A549 (cell line): Measurements from ENCODE around the gene AKR1C1.

Experiments
- CTCF ChIP-seq: fragments of >200 bp; sonication (Bioruptor Twin); formaldehyde crosslinking; IDR thresholded peaks from 3 replicates; pipeline ENCODE4 v1.5.1; 2016
- PBX3 ChIP-seq: IDR thresholded peaks from 2 replicates; pipeline ENCODE4 v1.6.1; 2012

- TF ChIP-seq PBX3: 0 out of 2 replicates have a peak, but pooled peaks have one; percentile 10
- no peak for TF ChIP-seq CTCF
These were observed 19.6 kb downstream of the AKR1C1 start for GRCh38 chr10:4982764-4983226.
